Activated T-helper 1 cell treated with Interleukin-2 at 50 U/mL for 16 hours (primary cell): ENCODE measurements around the gene BET1.

Source experiments
- DNase-seq: peaks from one replicate; pipeline ENCODE4 v3.0.0-alpha.2; 2020; ENCODE audit warnings: low read depth

BET1 gene

GRCh38 chr7:93957767-93958166, 46.4 kb downstream of the BET1 start:
- DNase-seq: no peak

- DNase-seq: no peak
Observed at GRCh38 chr7:93955304-93955703, 48.9 kb downstream of the BET1 start.

GRCh38 chr7:93949423-93949822, 54.7 kb downstream of the BET1 start:
- no peak for DNase-seq

- DNase-seq: no peak
Observed at GRCh38 chr7:93948873-93949272, 55.3 kb downstream of the BET1 start.

- no peak for DNase-seq
Observed at GRCh38 chr7:93948106-93948505, 56.0 kb downstream of the BET1 start.

- DNase-seq: no peak
Observed at GRCh38 chr7:93945756-93946535, 58.2 kb downstream of the BET1 start.

- DNase-seq: no peak
Observed at GRCh38 chr7:93945083-93945482, 59.1 kb downstream of the BET1 start.

GRCh38 chr7:93944673-93945072, 59.5 kb downstream of the BET1 start:
- no peak for DNase-seq

- no peak for DNase-seq
Observed at GRCh38 chr7:93943816-93944540, 60.2 kb downstream of the BET1 start.
